Measurements from ENCODE around the gene UGT1A10. TPM values are rescaled to one million over a fixed set of nuclear protein-coding genes. Genes with fewer than 3 reads are reported as not detected.

The UGT1A10 gene
- total and polyA plus RNA-seq, 2 donors (not counting 1 experiment from before 2014, with no cell fraction given), result not detected

DNA sequence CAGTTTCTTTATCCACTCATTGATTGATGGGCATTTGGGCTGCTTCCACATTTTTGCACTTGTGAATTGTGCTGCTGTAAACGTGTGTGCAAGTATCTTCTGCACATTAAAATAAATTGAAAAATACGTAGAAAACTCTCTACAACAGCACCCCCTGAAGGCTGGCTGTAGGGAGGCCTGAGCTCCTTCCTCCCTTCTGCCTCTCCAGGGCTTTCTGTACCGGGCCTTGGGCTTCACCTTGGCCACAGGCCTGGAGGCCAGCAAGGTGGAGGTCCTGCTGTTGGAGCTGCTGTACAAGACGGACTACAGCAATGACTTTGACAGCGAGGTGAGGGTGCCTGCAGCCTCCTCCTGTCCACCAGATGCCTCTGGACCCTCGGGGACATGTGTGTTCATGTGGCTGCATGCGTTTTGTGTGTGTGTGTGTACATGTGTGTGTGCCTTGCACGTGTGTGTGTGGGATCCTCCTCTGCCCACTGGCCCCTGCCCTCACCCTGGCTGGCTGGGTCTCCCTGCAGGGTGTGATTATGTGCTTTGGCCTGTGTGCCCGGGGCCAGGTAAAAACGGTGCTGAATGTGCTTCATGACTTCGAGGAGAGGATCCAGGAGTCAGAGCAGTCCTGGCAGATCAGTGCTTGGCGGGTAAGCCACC lies 171.1 kb downstream of the UGT1A10 start:
- Mint-ChIP-seq H3K27me3 (peaks cover 32% of the 10 kb centered on the region), H3K27ac (no peak overlapping the region), H3K4me3 (no peak overlapping the region), H3K4me1 (no peaks in the 10 kb centered on the region), H3K9me3 (ENCODE audit: insufficient read depth) (no peaks in the 10 kb centered on the region)
- Histone ChIP-seq H2AFZ (ENCODE audit: insufficient read depth, low read depth, low read length, poor library complexity, severe bottlenecking) (no peak overlapping the region), H3K27me3 (replicated peaks in 1 of 4; ENCODE audit: control extremely low read depth in 1 of 4, control insufficient read depth in 3 of 4, insufficient read depth in 4 of 4, low read length in 3 of 4) (peaks cover 0 to 14% (median 0%) of the 10 kb centered on the region in 4 experiments), H3K79me2 (ENCODE audit: control insufficient read depth, insufficient read depth, low read length) (no peaks in the 10 kb centered on the region), H3K4me3 (ENCODE audit: control extremely low read depth in 1 of 5, extremely low read depth in 1 of 5, insufficient read depth in 1 of 5, low read depth in 2 of 5, low read length in 4 of 5) (no peak overlapping the region), H3K4me1 (ENCODE audit: control insufficient read depth in 2 of 2, insufficient read depth in 2 of 2, low read length in 2 of 2) (no peaks in the 10 kb centered on the region), H3K36me3 (replicated peaks in 1 of 2; ENCODE audit: control extremely low read depth in 1 of 2, control insufficient read depth in 1 of 2, extremely low read depth in 1 of 2, insufficient read depth in 2 of 2, low read length in 1 of 2) (no peaks in the 10 kb centered on the region), H4K20me1 (ENCODE audit: control insufficient read depth, insufficient read depth, low read length, poor library complexity, severe bottlenecking) (no peaks in the 10 kb centered on the region), H3K4me2 (replicated peaks; ENCODE audit: low read depth, low read length, poor library complexity, severe bottlenecking) (no peak overlapping the region), H3K9ac (ENCODE audit: low read length) (no peak overlapping the region), H3K9me3 (ENCODE audit: control extremely low read depth in 1 of 3, control insufficient read depth in 2 of 3, insufficient read depth in 1 of 3, low read length in 2 of 3) (no peaks in the 10 kb centered on the region), H3K27ac (ENCODE audit: low read length in 2 of 2) (no peak overlapping the region)
- ChIA-PET CTCF (no interaction called here), POLR2A (no interaction called here)
- 90% methylated on average over 9 of the region's 12 CpGs for WGBS (ENCODE audit: insufficient coverage)
- intact Hi-C loops (cut with micrococcal nuclease), result no loop called here
- no peak for DNase-seq
- TF ChIP-seq, protein P1, sequence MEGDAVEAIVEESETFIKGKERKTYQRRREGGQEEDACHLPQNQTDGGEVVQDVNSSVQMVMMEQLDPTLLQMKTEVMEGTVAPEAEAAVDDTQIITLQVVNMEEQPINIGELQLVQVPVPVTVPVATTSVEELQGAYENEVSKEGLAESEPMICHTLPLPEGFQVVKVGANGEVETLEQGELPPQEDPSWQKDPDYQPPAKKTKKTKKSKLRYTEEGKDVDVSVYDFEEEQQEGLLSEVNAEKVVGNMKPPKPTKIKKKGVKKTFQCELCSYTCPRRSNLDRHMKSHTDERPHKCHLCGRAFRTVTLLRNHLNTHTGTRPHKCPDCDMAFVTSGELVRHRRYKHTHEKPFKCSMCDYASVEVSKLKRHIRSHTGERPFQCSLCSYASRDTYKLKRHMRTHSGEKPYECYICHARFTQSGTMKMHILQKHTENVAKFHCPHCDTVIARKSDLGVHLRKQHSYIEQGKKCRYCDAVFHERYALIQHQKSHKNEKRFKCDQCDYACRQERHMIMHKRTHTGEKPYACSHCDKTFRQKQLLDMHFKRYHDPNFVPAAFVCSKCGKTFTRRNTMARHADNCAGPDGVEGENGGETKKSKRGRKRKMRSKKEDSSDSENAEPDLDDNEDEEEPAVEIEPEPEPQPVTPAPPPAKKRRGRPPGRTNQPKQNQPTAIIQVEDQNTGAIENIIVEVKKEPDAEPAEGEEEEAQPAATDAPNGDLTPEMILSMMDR (IDR thresholded peaks at IDR 0.05), result no peak
- no peak for TF ChIP-seq EZH2 (IDR thresholded peaks at IDR 0.05; ENCODE audit: borderline replicate concordance, insufficient read depth, low read depth, low read length, poor library complexity, severe bottlenecking)
- no peak for ATAC-seq (ENCODE audit: low read depth)

DNA sequence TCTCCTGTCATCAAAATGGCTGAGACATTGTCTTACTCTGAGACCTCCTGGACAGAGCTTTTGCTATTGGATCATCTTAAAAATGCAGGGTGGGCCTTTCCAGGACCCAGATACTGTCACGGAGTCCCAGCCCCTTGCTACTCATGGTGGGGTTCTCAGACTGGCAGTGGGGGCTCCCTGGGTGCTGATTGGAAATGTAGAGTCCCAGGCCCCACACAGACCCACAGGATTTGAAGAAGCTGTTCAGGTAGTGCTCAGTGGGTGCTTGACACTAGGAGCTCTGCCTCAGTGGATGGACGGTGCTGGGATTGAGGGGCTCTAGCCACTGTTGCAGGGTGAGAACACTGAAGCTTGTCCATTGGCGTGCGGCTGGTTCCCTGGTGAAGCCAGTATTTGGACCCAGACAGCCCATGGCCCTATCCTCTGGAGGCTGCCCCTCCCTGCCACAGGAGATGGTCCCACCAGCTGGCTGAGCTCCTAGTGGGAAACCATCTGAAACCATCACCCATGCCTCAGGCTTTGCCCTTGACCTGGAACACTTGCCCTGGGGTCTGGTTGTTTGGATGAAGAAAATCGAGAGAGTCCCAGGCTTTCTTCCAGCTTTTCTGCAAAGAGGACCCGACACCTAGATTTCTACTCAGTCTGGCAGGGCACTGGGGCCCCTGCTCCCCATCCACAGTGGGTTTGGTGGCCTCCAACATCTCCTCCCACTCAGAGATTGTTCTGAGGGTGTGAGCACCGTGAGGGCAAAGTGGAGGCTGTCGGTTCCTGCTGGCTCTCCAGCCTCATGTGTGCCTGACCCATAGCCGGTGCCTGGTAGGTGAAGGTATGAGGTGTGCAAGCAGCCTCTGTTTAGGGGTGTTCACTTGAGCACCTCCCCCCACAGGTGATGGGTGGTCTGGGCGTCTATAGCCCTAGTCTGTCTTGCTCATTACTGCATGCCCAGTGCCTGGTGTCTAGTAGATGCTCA lies 172.0 kb downstream of the UGT1A10 start:
- WGBS (ENCODE audit: insufficient coverage), result 91% methylated on average over 7 of the region's 10 CpGs
- Histone ChIP-seq H3K9me3 (ENCODE audit: control extremely low read depth in 1 of 3, control insufficient read depth in 2 of 3, insufficient read depth in 1 of 3, low read length in 2 of 3) (no peaks in the 10 kb centered on the region), H3K4me1 (ENCODE audit: control insufficient read depth in 2 of 2, insufficient read depth in 2 of 2, low read length in 2 of 2) (no peaks in the 10 kb centered on the region), H3K4me3 (ENCODE audit: control extremely low read depth in 1 of 5, extremely low read depth in 1 of 5, insufficient read depth in 1 of 5, low read depth in 2 of 5, low read length in 4 of 5) (no peak overlapping the region), H3K27ac (ENCODE audit: low read length in 2 of 2) (no peak overlapping the region), H4K20me1 (ENCODE audit: control insufficient read depth, insufficient read depth, low read length, poor library complexity, severe bottlenecking) (no peaks in the 10 kb centered on the region), H2AFZ (ENCODE audit: insufficient read depth, low read depth, low read length, poor library complexity, severe bottlenecking) (no peak overlapping the region), H3K79me2 (ENCODE audit: control insufficient read depth, insufficient read depth, low read length) (no peaks in the 10 kb centered on the region), H3K4me2 (replicated peaks; ENCODE audit: low read depth, low read length, poor library complexity, severe bottlenecking) (no peak overlapping the region), H3K27me3 (replicated peaks in 1 of 4; ENCODE audit: control extremely low read depth in 1 of 4, control insufficient read depth in 3 of 4, insufficient read depth in 4 of 4, low read length in 3 of 4) (peaks cover 0 to 10% (median 0%) of the 10 kb centered on the region in 4 experiments), H3K9ac (ENCODE audit: low read length) (no peak overlapping the region), H3K36me3 (replicated peaks in 1 of 2; ENCODE audit: control extremely low read depth in 1 of 2, control insufficient read depth in 1 of 2, extremely low read depth in 1 of 2, insufficient read depth in 2 of 2, low read length in 1 of 2) (no peaks in the 10 kb centered on the region)
- H3K9me3 Mint-ChIP-seq (ENCODE audit: insufficient read depth), result no peaks in the 10 kb centered on the region
- ATAC-seq (ENCODE audit: low read depth) (no peak), DNase-seq (no peak)
- TF ChIP-seq, protein P1 (IDR thresholded peaks at IDR 0.05), result no peak
- TF ChIP-seq EZH2 (IDR thresholded peaks at IDR 0.05; ENCODE audit: borderline replicate concordance, insufficient read depth, low read depth, low read length, poor library complexity, severe bottlenecking), result no peak
- H3K27ac Mint-ChIP-seq, result no peak overlapping the region
- no peaks in the 10 kb centered on the region for H3K4me1 Mint-ChIP-seq
- intact Hi-C loops (cut with micrococcal nuclease), result no loop called here
- H3K27me3 Mint-ChIP-seq, result peaks cover 28% of the 10 kb centered on the region
- ChIA-PET POLR2A (no interaction called here), CTCF (no interaction called here)
- H3K4me3 Mint-ChIP-seq, result no peak overlapping the region
